Endothelial cell of umbilical vein (primary cell): Measurements from ENCODE around the gene BCR. TPM values are rescaled to one million over a fixed set of nuclear protein-coding genes. Genes with fewer than 3 reads are reported as not detected.

Experiments used
- BruUV-seq: library from RNA; stranded (reverse); fragments of 400-500 nt; replicated peaks from 2 replicates; lab custom pipeline; 2021; lab: Mats Ljungman, UMichigan
- CTCF ChIA-PET: fragments of 300-600, 350-600 bp; sonication (Branson Sonifier 250); formaldehyde crosslinking; loops from one replicate; lab custom pipeline; 2021; ENCODE audit warnings: antibody characterized with exemption, inconsistent platforms; lab: Charles Lee
- POLR2A ChIA-PET: fragments of 300-600, 350-600 bp; sonication (Branson Sonifier 250); formaldehyde crosslinking; loops from one replicate; lab custom pipeline; 2021; ENCODE audit warnings: antibody characterized with exemption, inconsistent platforms; lab: Charles Lee
- DNase-seq: peaks from one replicate; pipeline ENCODE4 v3.0.0-alpha.2; 2011; ENCODE audit warnings: low read depth, low spot score
- FAIRE-seq: peaks from 2 replicates; lab custom pipeline; 2011; peaks lifted over from hg19 to GRCh38; lab: Jason Lieb, UNC
- H2AFZ ChIP-seq: 2 replicates; pipeline ENCODE4 v1.6.0; 2012; ENCODE audit warnings: low read depth, low read length, control low read depth, inconsistent platforms
- H3K27ac ChIP-seq: 2 replicates; pipeline ENCODE4 v1.5.1; 2011; ENCODE audit warnings: low read depth, mild to moderate bottlenecking, control low read depth, low read length, moderate library complexity; ENCODE audit not compliant: insufficient read depth
- H3K27me3 ChIP-seq, 2 experiments: 2 replicates each; pipeline versions ENCODE4 v1.6.0 to v1.6.1; 2011; ENCODE audit warnings: low read length in 2 of 2, mixed read lengths in 1 of 2; ENCODE audit not compliant: control insufficient read depth in 2 of 2, insufficient read depth in 2 of 2
- H3K36me3 ChIP-seq, 2 experiments: 2 replicates in 1 of 2; 3 replicates in 1 of 2; pipeline ENCODE4 v1.5.1; 2011; ENCODE audit warnings: low read length in 2 of 2, mild to moderate bottlenecking in 1 of 2, moderate library complexity in 1 of 2; ENCODE audit not compliant: control insufficient read depth in 2 of 2, insufficient read depth in 2 of 2; ENCODE audit errors: extremely low read depth in 1 of 2
- H3K4me1 ChIP-seq: 3 replicates; pipeline ENCODE4 v1.5.1; 2011; ENCODE audit warnings: mild to moderate bottlenecking, low read length; ENCODE audit not compliant: control insufficient read depth, insufficient read depth; ENCODE audit errors: extremely low read depth
- H3K4me2 ChIP-seq: 2 replicates; pipeline ENCODE4 v1.6.1; 2011; ENCODE audit warnings: low read length, control low read depth, mixed read lengths; ENCODE audit not compliant: insufficient read depth
- H3K4me3 ChIP-seq, 3 experiments: fragments of 200-600 bp in 1 of 3; sonication (generic), shearing (Covaris generic) in 1 of 3; replicated peaks in 1 of 3; 2 replicates each; pipeline ENCODE4 v1.5.1; 2011 to 2016; ENCODE audit warnings: control low read depth in 3 of 3, low read length in 3 of 3, mild to moderate bottlenecking in 2 of 3, inconsistent platforms in 1 of 3, low read depth in 1 of 3, moderate library complexity in 1 of 3; ENCODE audit not compliant: insufficient read depth in 1 of 3
- H3K79me2 ChIP-seq: 2 replicates; pipeline ENCODE4 v1.6.0; 2012; ENCODE audit warnings: low read length, inconsistent platforms; ENCODE audit not compliant: control insufficient read depth, insufficient read depth
- H3K9ac ChIP-seq: replicated peaks from 2 replicates; pipeline ENCODE3; 2011; ENCODE audit warnings: low read length, control low read depth; ENCODE audit not compliant: insufficient read depth; ENCODE audit errors: extremely low read depth
- H3K9me1 ChIP-seq: replicated peaks from 3 replicates; pipeline ENCODE4 v1.6.0; 2011; ENCODE audit warnings: mild to moderate bottlenecking, low read length; ENCODE audit not compliant: control insufficient read depth, insufficient read depth; ENCODE audit errors: extremely low read depth
- H3K9me3 ChIP-seq: replicated peaks from 2 replicates; pipeline ENCODE4 v1.5.1; 2012; ENCODE audit warnings: low read length, inconsistent platforms; ENCODE audit not compliant: control insufficient read depth, insufficient read depth
- H4K20me1 ChIP-seq: replicated peaks from 2 replicates; pipeline ENCODE3; 2011; ENCODE audit warnings: mild to moderate bottlenecking, low read length; ENCODE audit not compliant: control insufficient read depth, insufficient read depth; ENCODE audit errors: extremely low read depth
- EZH2 ChIP-seq: IDR thresholded peaks from 2 replicates; pipeline ENCODE4 v1.6.1; 2012; ENCODE audit warnings: borderline replicate concordance, low read depth, mild to moderate bottlenecking, moderate library complexity, low read length, inconsistent platforms; ENCODE audit not compliant: severe bottlenecking
- FOS ChIP-seq: IDR thresholded peaks from 2 replicates; pipeline ENCODE4 v1.6.1; 2011; ENCODE audit warnings: mild to moderate bottlenecking, low read length, moderate library complexity, borderline replicate concordance; ENCODE audit not compliant: insufficient read depth
- GATA2 ChIP-seq: IDR thresholded peaks from 2 replicates; pipeline ENCODE4 v1.7.0; 2011; ENCODE audit warnings: low read depth, mild to moderate bottlenecking, moderate library complexity, mixed read lengths, low read length; ENCODE audit not compliant: insufficient read length, insufficient read depth
- JUN ChIP-seq: IDR thresholded peaks from 2 replicates; pipeline ENCODE4 v1.6.1; 2011; ENCODE audit warnings: borderline replicate concordance, low read depth; ENCODE audit not compliant: insufficient read length, insufficient read depth
- MYC ChIP-seq: IDR thresholded peaks from one replicate; pipeline ENCODE4 v1.6.1; 2011; ENCODE audit warnings: mild to moderate bottlenecking, low read depth, low read length
- POLR2A ChIP-seq: IDR thresholded peaks from 2 replicates; pipeline ENCODE4 v1.6.1; 2012; ENCODE audit warnings: low read depth, mild to moderate bottlenecking, control low read depth, low read length
- POLR2AphosphoS5 ChIP-seq: IDR thresholded peaks from 2 replicates; pipeline ENCODE4 v1.6.1; 2012; ENCODE audit warnings: low read depth, mild to moderate bottlenecking, control low read depth, low read length, moderate library complexity; ENCODE audit not compliant: insufficient read depth
- dilution Hi-C: fragments of 300-500 bp; cut with MboI; formaldehyde crosslinking; loops from one replicate; pipeline ENCODE4 v1.15.0; 2019; ENCODE audit warnings: low sequenced_read_pairs; ENCODE audit not compliant: extremely low pct_ligation_motif_present
- intact Hi-C: fragments of 100-400 bp; cut with micrococcal nuclease; formaldehyde crosslinking; loops from one replicate; pipeline ENCODE4 v1.10.0; 2022
- polyA plus RNA-seq, 4 experiments: library from polyadenylated mRNA; depleted of rRNA in 3 of 4; stranded (reverse) in 3 of 4; unstranded in 1 of 4; fragments of >200 nt; gene quantifications; 2 replicates each; pipeline versions ENCODE4 v1.2.1 to v1.2.3, GENCODE V29; 2011 to 2012; ENCODE audit warnings: missing spikeins in 1 of 4
- total RNA-seq: library from RNA; stranded (reverse); gene quantifications from 2 replicates; pipeline ENCODE4 v1.2.3, GENCODE V29; 2021
- TF ChIP-seq, protein P1 (sequence below): IDR thresholded peaks from 2 replicates; pipeline ENCODE4 v1.6.1; 2011; ENCODE audit not compliant: insufficient read depth, insufficient read length
- TF ChIP-seq, protein P2 (sequence below), 2 donors: IDR thresholded peaks; 1 replicate in 1 of 2; 2 replicates in 1 of 2; pipeline ENCODE4 v1.5.1; 2011; ENCODE audit warnings: low read length in 2 of 2, mild to moderate bottlenecking in 2 of 2, moderate library complexity in 2 of 2, control low read depth in 1 of 2, inconsistent platforms in 1 of 2, low read depth in 1 of 2; ENCODE audit not compliant: insufficient read depth in 1 of 2; ENCODE audit errors: extremely low read depth in 1 of 2

The BCR gene
- total and polyA plus RNA-seq, 2 donors (not counting 3 experiments of a cell fraction or from before 2014, with no cell fraction given), result 129 to 141 TPM

DNA sequence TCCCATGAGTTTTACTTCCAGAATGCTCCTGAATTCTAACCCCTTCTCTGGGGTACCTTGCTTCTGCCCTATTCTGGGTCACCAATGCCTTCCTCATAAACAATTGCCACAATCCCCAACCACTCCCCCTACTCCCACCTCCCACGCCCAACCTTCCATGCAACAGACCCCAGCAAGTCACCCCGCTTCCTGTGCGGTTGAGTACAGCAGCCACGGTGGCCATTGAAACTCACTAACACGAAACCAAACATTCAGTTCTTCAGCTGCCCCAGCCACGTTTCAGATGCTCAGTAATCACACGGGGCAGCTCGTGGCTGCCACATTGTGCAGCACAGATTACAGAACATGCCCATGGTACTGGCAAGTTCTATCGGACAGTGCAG lies 3.7 kb upstream of the BCR start:
- H3K9me1 ChIP-seq, result no peaks in the 10 kb centered on the region
- no peak overlapping the region for H3K9ac ChIP-seq
- no peaks in the 10 kb centered on the region for H3K9me3 ChIP-seq
- H3K27ac ChIP-seq, result no peak overlapping the region
- POLR2A ChIA-PET, result no interaction called here
- CTCF ChIA-PET, result interaction anchor here (0.8 to 12.6 kb wide), 3 partner anchors 104 to 209 kb away, joined by 4 to 451 read pairs (median 7); no protein-coding TSS in a partner anchor
- dilution Hi-C loops, result no loop called here
- peaks cover 18% of the 10 kb centered on the region for H3K4me1 ChIP-seq
- no peak overlapping the region for H3K4me3 ChIP-seq
- peaks cover 11% of the 10 kb centered on the region for H3K79me2 ChIP-seq
- intact Hi-C loops, result loop anchor here (10.0 kb wide), 1 partner anchor 358 kb away; no protein-coding TSS in a partner anchor
- DNase-seq, result no peak
- H3K27me3 ChIP-seq, result no peaks in the 10 kb centered on the region
- no peak for FAIRE-seq
- H3K4me2 ChIP-seq, result no peak overlapping the region
- no TSS peak for BruUV-seq
- H3K36me3 ChIP-seq, result no peaks in the 10 kb centered on the region
- H4K20me1 ChIP-seq, result no peaks in the 10 kb centered on the region
- no peak overlapping the region for H2AFZ ChIP-seq
- TF ChIP-seq, protein P1, sequence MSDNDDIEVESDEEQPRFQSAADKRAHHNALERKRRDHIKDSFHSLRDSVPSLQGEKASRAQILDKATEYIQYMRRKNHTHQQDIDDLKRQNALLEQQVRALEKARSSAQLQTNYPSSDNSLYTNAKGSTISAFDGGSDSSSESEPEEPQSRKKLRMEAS, result no peak
- TF ChIP-seq GATA2, result no peak
- TF ChIP-seq FOS, result no peak
- TF ChIP-seq POLR2A, result no peak
- no peak for TF ChIP-seq POLR2AphosphoS5
- no peak for TF ChIP-seq EZH2
- TF ChIP-seq, protein P2, sequence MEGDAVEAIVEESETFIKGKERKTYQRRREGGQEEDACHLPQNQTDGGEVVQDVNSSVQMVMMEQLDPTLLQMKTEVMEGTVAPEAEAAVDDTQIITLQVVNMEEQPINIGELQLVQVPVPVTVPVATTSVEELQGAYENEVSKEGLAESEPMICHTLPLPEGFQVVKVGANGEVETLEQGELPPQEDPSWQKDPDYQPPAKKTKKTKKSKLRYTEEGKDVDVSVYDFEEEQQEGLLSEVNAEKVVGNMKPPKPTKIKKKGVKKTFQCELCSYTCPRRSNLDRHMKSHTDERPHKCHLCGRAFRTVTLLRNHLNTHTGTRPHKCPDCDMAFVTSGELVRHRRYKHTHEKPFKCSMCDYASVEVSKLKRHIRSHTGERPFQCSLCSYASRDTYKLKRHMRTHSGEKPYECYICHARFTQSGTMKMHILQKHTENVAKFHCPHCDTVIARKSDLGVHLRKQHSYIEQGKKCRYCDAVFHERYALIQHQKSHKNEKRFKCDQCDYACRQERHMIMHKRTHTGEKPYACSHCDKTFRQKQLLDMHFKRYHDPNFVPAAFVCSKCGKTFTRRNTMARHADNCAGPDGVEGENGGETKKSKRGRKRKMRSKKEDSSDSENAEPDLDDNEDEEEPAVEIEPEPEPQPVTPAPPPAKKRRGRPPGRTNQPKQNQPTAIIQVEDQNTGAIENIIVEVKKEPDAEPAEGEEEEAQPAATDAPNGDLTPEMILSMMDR (IDR thresholded peaks at IDR 0.05; ENCODE audit: extremely low read depth in 1 of 2, insufficient read depth in 1 of 2, low read depth in 1 of 2, low read length in 2 of 2), result no peak
- no peak for TF ChIP-seq JUN
- TF ChIP-seq MYC, result no peak
